Left ventricle myocardium inferior (tissue), 1 donor: ENCODE data around the gene TMEM273. TPM values are rescaled to one million over a fixed set of nuclear protein-coding genes. Genes with fewer than 3 reads are reported as not detected.
"Not testable (repeated sequence)": the region's sequence is repeated elsewhere in the genome, so short reads cannot be mapped to it uniquely, and the experiment has no call there.

ENCODE experiments used
- DNase-seq: peaks from one replicate; pipeline ENCODE4 v3.0.0-alpha.2; 2020
- H3K27ac ChIP-seq: fragments of 200-600 bp; replicated peaks from 2 replicates; pipeline ENCODE4 v1.8.0; 2021
- H3K27me3 ChIP-seq: fragments of 200-600 bp; 2 replicates; pipeline ENCODE4 v1.8.0; 2021; ENCODE audit warnings: low read depth
- H3K36me3 ChIP-seq: fragments of 200-600 bp; 2 replicates; pipeline ENCODE4 v1.8.0; 2021
- H3K4me1 ChIP-seq: fragments of 200-600 bp; 2 replicates; pipeline ENCODE4 v1.8.0; 2021
- H3K4me3 ChIP-seq: fragments of 200-600 bp; 2 replicates; pipeline ENCODE4 v1.8.0; 2021; ENCODE audit warnings: mild to moderate bottlenecking, moderate library complexity
- H3K9me3 ChIP-seq: fragments of 200-600 bp; replicated peaks from 2 replicates; pipeline ENCODE4 v1.8.0; 2021
- CTCF ChIP-seq: fragments of 200-600 bp; IDR thresholded peaks from 2 replicates; pipeline ENCODE4 v1.8.0; 2021; ENCODE audit warnings: antibody characterized with exemption, mild to moderate bottlenecking, borderline replicate concordance
- intact Hi-C: fragments of 100-400 bp; cut with micrococcal nuclease; formaldehyde crosslinking; loops from one replicate; pipeline ENCODE4 v1.11.0; 2022
- total RNA-seq: library from RNA; stranded (reverse); fragmentation: NEBNext Ultra II Directional; extraction: Animal tissue kit (Norgen Biotek cat#: 25700); gene quantifications from one replicate; pipeline ENCODE4 v1.2.1, GENCODE V29; 2021
- donor health status: DM: no; HTN: yes; CAD: no; lungs with severe emphysema.

The TMEM273 gene
- total RNA-seq, 1 donor from 2014 or later: 29.0 TPM

- Histone ChIP-seq H3K27ac (no peak overlapping the region), H3K36me3 (no peaks in the 10 kb centered on the region), H3K27me3 (no peaks in the 10 kb centered on the region), H3K9me3 (no peaks in the 10 kb centered on the region), H3K4me3 (no peak overlapping the region), H3K4me1 (peaks cover 4% of the 10 kb centered on the region)
- DNase-seq: no peak
- no peak for TF ChIP-seq CTCF
- intact Hi-C loops: no loop called here
These were observed 17.0 kb upstream of the TMEM273 start for GRCh38 chr10:49205206-49205605.

GRCh38 chr10:49204119-49204518 is 15.9 kb upstream of the TMEM273 start:
- no peak overlapping the region for H3K27ac ChIP-seq
- TF ChIP-seq CTCF: no peak
- intact Hi-C loops: no loop called here
- no peaks in the 10 kb centered on the region for H3K9me3 ChIP-seq
- H3K36me3 ChIP-seq: no peaks in the 10 kb centered on the region
- no peak for DNase-seq
- H3K4me1 ChIP-seq: peaks cover 4% of the 10 kb centered on the region
- H3K27me3 ChIP-seq: no peaks in the 10 kb centered on the region
- H3K4me3 ChIP-seq: no peak overlapping the region

- H3K27ac ChIP-seq: no peak overlapping the region
- no peak overlapping the region for H3K4me3 ChIP-seq
- no peaks in the 10 kb centered on the region for H3K27me3 ChIP-seq
- no peaks in the 10 kb centered on the region for H3K9me3 ChIP-seq
- no peak for TF ChIP-seq CTCF
- H3K36me3 ChIP-seq: no peaks in the 10 kb centered on the region
- no peak for DNase-seq
- no peaks in the 10 kb centered on the region for H3K4me1 ChIP-seq
- intact Hi-C loops: no loop called here
These were observed 14.1 kb upstream of the TMEM273 start for GRCh38 chr10:49202266-49202665.

GRCh38 chr10:49200854-49201253 is 12.7 kb upstream of the TMEM273 start:
- no peak for DNase-seq
- no peaks in the 10 kb centered on the region for H3K9me3 ChIP-seq
- intact Hi-C loops: no loop called here
- no peak for TF ChIP-seq CTCF
- no peak overlapping the region for H3K4me3 ChIP-seq
- H3K36me3 ChIP-seq: no peaks in the 10 kb centered on the region
- H3K27ac ChIP-seq: no peak overlapping the region
- no peaks in the 10 kb centered on the region for H3K27me3 ChIP-seq
- no peaks in the 10 kb centered on the region for H3K4me1 ChIP-seq

- H3K27me3 ChIP-seq: no peaks in the 10 kb centered on the region
- no peaks in the 10 kb centered on the region for H3K36me3 ChIP-seq
- DNase-seq: no peak
- peaks cover 7% of the 10 kb centered on the region for H3K4me1 ChIP-seq
- no peak overlapping the region for H3K27ac ChIP-seq
- TF ChIP-seq CTCF: no peak
- intact Hi-C loops: no loop called here
- no peaks in the 10 kb centered on the region for H3K9me3 ChIP-seq
- no peak overlapping the region for H3K4me3 ChIP-seq
These were observed 9.0 kb upstream of the TMEM273 start for GRCh38 chr10:49197171-49197570.

GRCh38 chr10:49195864-49196263 is 7.7 kb upstream of the TMEM273 start:
- H3K27me3 ChIP-seq, H3K4me1 ChIP-seq, H3K9me3 ChIP-seq, H3K36me3 ChIP-seq, H3K27ac ChIP-seq, intact Hi-C loops, DNase-seq, H3K4me3 ChIP-seq: not testable (repeated sequence)
